Testis (tissue), 2 donors: Measurements from ENCODE around the gene ACVR2B.

Source experiments
- CTCF ChIP-seq, 3 experiments: fragments of 450-650 bp in 2 of 3; fragments of 200-600 bp in 1 of 3; sonication (generic) in 1 of 3; IDR thresholded peaks; one replicate each; pipeline ENCODE4 v1.5.1; 2016 to 2019; ENCODE audit warnings: antibody characterized with exemption in 3 of 3, mild to moderate bottlenecking in 2 of 3, moderate library complexity in 1 of 3
- POLR2A ChIP-seq: fragments of 450-650 bp; IDR thresholded peaks from one replicate; pipeline ENCODE4 v1.6.1; 2017; ENCODE audit warnings: antibody characterized with exemption, mild to moderate bottlenecking, moderate library complexity

GRCh38 chr3:38536671-38537070, 83.0 kb downstream of the ACVR2B start:
- TF ChIP-seq POLR2A (no peak), CTCF (IDR thresholded peaks at IDR 0.05) (no peak)
